ENCODE data around the gene MAST1.
A peak's percentile ranks its signal among the peaks of the same experiment; 100 is the strongest.

MAST1 gene

DNA sequence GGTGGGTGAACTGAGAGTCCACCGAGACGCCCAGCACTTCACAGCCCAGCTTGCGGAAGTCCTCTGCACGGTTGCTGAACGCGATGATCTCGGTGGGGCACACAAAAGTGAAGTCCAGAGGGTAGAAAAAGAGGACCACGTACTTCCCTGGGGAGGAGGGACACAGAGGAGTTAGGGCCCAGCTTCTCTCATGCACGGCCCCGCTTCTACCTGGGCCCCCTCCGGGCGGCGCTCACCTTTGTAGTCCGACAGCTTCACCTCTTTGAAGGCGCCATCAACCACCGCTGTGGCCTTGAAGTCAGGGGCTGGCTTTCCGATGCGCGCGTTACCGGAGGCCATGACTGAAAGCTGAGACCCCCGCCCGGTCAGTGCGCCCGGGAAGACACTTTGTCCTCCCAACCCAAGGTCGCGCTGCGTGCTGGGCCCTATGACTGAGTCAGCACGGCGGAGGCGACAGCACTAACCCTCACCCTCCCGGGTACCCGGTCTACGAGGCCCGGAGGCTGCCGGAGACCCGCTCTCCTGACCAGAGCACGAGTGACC is 37.3 kb upstream of the MAST1 start:
- ATAC-seq (ENCODE audit: insufficient read depth, low read depth) (no peak), DNase-seq (no peak)
- TF ChIP-seq CTCF (IDR thresholded peaks at IDR 0.05; ENCODE audit: borderline replicate concordance, extremely low read depth, low read length, poor library complexity, severe bottlenecking) (no peak), EZH2 (IDR thresholded peaks at IDR 0.05; ENCODE audit: borderline replicate concordance, low read depth, low read length, severe bottlenecking) (no peak)
- Histone ChIP-seq H2AFZ (ENCODE audit: low read depth, low read length) (no peak overlapping the region), H4K20me1 (ENCODE audit: insufficient read depth, low read length) (no peaks in the 10 kb centered on the region), H3K27me3 (ENCODE audit: insufficient read depth, low read length, poor library complexity) (no peaks in the 10 kb centered on the region), H3K79me2 (ENCODE audit: insufficient read depth, low read length) (no peaks in the 10 kb centered on the region), H3K4me1 (ENCODE audit: insufficient read depth, low read length) (peaks cover 11% of the 10 kb centered on the region), H3K9ac (ENCODE audit: low read depth, low read length) (no peak overlapping the region), H3K36me3 (ENCODE audit: insufficient read depth, low read length) (no peaks in the 10 kb centered on the region), H3K9me3 (ENCODE audit: insufficient read depth, low read length, severe bottlenecking) (no peaks in the 10 kb centered on the region), H3K4me3 (ENCODE audit: low read depth in 1 of 2, low read length in 2 of 2) (no peak overlapping the region), H3K27ac (ENCODE audit: low read length) (no peak overlapping the region), H3K4me2 (ENCODE audit: insufficient read depth, low read length) (no peak overlapping the region)

- Histone ChIP-seq H3K27ac (ENCODE audit: low read length) (no peak within 1 kb of the TSS), H3K4me1 (ENCODE audit: insufficient read depth, low read length) (peaks cover 9% of the 10 kb centered on the region), H3K9ac (ENCODE audit: low read depth, low read length) (no peak within 1 kb of the TSS), H3K9me3 (ENCODE audit: insufficient read depth, low read length, severe bottlenecking) (no peaks in the 10 kb centered on the region), H3K79me2 (ENCODE audit: insufficient read depth, low read length) (peaks cover 3% of the 10 kb centered on the region), H2AFZ (ENCODE audit: low read depth, low read length) (no peak within 1 kb of the TSS), H3K4me2 (ENCODE audit: insufficient read depth, low read length) (no peak within 1 kb of the TSS), H3K27me3 (ENCODE audit: insufficient read depth, low read length, poor library complexity) (no peaks in the 10 kb centered on the region), H3K4me3 (ENCODE audit: low read depth in 1 of 2, low read length in 2 of 2) (no peak within 1 kb of the TSS), H4K20me1 (ENCODE audit: insufficient read depth, low read length) (no peaks in the 10 kb centered on the region), H3K36me3 (ENCODE audit: insufficient read depth, low read length) (no peaks in the 10 kb centered on the region; the same call in 1 of the 2 replicates)
- DNase-seq (peak; percentile 73), ATAC-seq (ENCODE audit: insufficient read depth, low read depth) (peak; percentile 54)
- TF ChIP-seq EZH2 (IDR thresholded peaks at IDR 0.05; ENCODE audit: borderline replicate concordance, low read depth, low read length, severe bottlenecking) (no peak), CTCF (IDR thresholded peaks at IDR 0.05; ENCODE audit: borderline replicate concordance, extremely low read depth, low read length, poor library complexity, severe bottlenecking) (no peak)
Observed at GRCh38 chr19:12801466-12802266, 36.6 kb upstream of the MAST1 start, which contains the start of the genes PRDX2 and THSD8. Gene PRDX2 (minus strand): TSS chr19:12801800. CDS start chr19:12801261, 539 bp downstream. Gene THSD8 (plus strand): TSS chr19:12802069. CDS start chr19:12802072, 3 bp downstream.

DNA sequence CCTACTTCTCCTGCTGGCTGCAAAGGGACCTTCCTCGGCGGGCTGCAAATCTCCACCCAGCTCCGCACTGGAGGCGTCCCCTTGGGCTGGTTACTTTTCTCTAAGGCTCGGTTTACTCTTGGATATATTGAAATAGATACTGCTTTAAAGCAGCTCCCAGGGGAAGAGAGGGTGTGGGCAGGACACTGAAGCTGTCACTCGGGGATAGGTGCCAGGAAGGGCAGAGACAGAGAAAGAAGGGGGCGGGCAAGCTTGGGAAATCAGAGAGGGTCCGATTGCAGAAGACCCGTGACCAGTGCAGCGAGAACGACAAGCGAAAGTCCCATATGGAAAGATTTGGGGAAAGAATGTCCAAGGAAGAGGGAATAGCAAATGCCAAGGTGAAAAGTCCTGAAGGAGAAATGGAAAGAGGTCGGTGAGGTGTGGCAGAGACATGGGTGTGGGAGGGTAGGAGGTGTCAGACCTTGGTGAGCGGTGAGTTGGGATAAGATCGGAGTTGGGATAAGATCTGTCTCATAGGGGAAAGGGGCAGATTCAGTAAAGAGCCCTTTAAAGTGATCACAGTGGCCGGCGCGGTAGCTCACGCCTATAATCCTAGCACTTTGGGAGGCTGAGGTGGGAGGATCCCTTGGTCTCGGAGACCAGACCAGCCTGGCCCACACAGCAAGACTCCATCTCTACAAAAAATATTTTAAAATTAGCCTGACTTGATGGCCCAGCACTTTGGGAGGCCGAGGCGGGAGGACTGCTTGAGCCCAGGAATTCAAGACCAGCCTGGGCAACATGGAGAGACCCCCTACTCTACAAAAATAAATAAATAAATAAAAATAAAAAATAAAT is 35.8 kb upstream of the MAST1 start:
- ATAC-seq (ENCODE audit: insufficient read depth, low read depth) = no peak
- H2AFZ ChIP-seq (ENCODE audit: low read depth, low read length) = no peak overlapping the region
- TF ChIP-seq EZH2 (IDR thresholded peaks at IDR 0.05; ENCODE audit: borderline replicate concordance, low read depth, low read length, severe bottlenecking) (no peak), CTCF (IDR thresholded peaks at IDR 0.05; ENCODE audit: borderline replicate concordance, extremely low read depth, low read length, poor library complexity, severe bottlenecking) (no peak)
- H3K9me3 ChIP-seq (ENCODE audit: insufficient read depth, low read length, severe bottlenecking) = no peaks in the 10 kb centered on the region
- no peak for DNase-seq
- no peaks in the 10 kb centered on the region for H4K20me1 ChIP-seq (ENCODE audit: insufficient read depth, low read length)
- peaks cover 14% of the 10 kb centered on the region for H3K4me1 ChIP-seq (ENCODE audit: insufficient read depth, low read length)
- H3K36me3 ChIP-seq (ENCODE audit: insufficient read depth, low read length) = peaks cover 4% of the 10 kb centered on the region; the same call in 1 of the 2 replicates
- peaks cover 11% of the 10 kb centered on the region for H3K79me2 ChIP-seq (ENCODE audit: insufficient read depth, low read length)
- H3K4me3 ChIP-seq (ENCODE audit: low read depth in 1 of 2, low read length in 2 of 2) = no peak overlapping the region
- H3K4me2 ChIP-seq (ENCODE audit: insufficient read depth, low read length) = no peak overlapping the region
- H3K9ac ChIP-seq (ENCODE audit: low read depth, low read length) = no peak overlapping the region
- H3K27ac ChIP-seq (ENCODE audit: low read length) = no peak overlapping the region
- no peaks in the 10 kb centered on the region for H3K27me3 ChIP-seq (ENCODE audit: insufficient read depth, low read length, poor library complexity)
